HepG2 (cell line): ENCODE data around the gene ARL3. TPM values are rescaled to one million over a fixed set of nuclear protein-coding genes. Genes with fewer than 3 reads are reported as not detected.

ENCODE experiments used
- ATRX ChIP-seq: sonication (generic); formaldehyde crosslinking; IDR thresholded peaks from 2 replicates; pipeline ENCODE4 v1.4.0; 2020; ENCODE audit warnings: missing genetic modification reagents, borderline replicate concordance
- BRD4 ChIP-seq: sonication (generic); formaldehyde crosslinking; IDR thresholded peaks from 2 replicates; pipeline ENCODE4 v1.4.0; 2020; ENCODE audit warnings: missing genetic modification reagents
- FOXK2 ChIP-seq: fragments of 450-650 bp; IDR thresholded peaks from 2 replicates; pipeline ENCODE4 v1.6.1; 2016
- HDAC2 ChIP-seq: sonication (generic); formaldehyde crosslinking; IDR thresholded peaks from 2 replicates; pipeline ENCODE4 v1.4.0; 2020; ENCODE audit warnings: missing genetic modification reagents
- JUNB ChIP-seq: sonication (generic); formaldehyde crosslinking; IDR thresholded peaks from 2 replicates; pipeline ENCODE4 v1.8.0; 2022; ENCODE audit warnings: missing genetic modification reagents, mild to moderate bottlenecking, borderline replicate concordance
- KDM3A ChIP-seq: IDR thresholded peaks from 2 replicates; pipeline ENCODE4 v1.6.1; 2018; ENCODE audit warnings: low read depth, missing compliant biosample characterization
- NFE2 ChIP-seq: sonication (generic); formaldehyde crosslinking; IDR thresholded peaks from 2 replicates; pipeline ENCODE4 v1.4.0; 2020; ENCODE audit warnings: missing genetic modification reagents
- NPAS2 ChIP-seq: sonication (generic); formaldehyde crosslinking; IDR thresholded peaks from 2 replicates; pipeline ENCODE4 v1.8.0; 2022; ENCODE audit warnings: mild to moderate bottlenecking, missing genetic modification reagents, borderline replicate concordance
- POGZ ChIP-seq: sonication (generic); formaldehyde crosslinking; IDR thresholded peaks from 2 replicates; pipeline ENCODE4 v1.4.0; 2020; ENCODE audit warnings: mild to moderate bottlenecking, missing genetic modification reagents
- PRDM15 ChIP-seq: sonication (generic); formaldehyde crosslinking; IDR thresholded peaks from 2 replicates; pipeline ENCODE4 v1.4.0; 2020; ENCODE audit warnings: missing genetic modification reagents
- RBM22 ChIP-seq: fragments of 200-400 bp; formaldehyde crosslinking; optimal IDR thresholded peaks from 2 replicates; pipeline ENCODE3; 2017; ENCODE audit warnings: mild to moderate bottlenecking, low read length, moderate library complexity
- REL ChIP-seq: sonication (generic); formaldehyde crosslinking; conservative IDR thresholded peaks from 2 replicates; pipeline ENCODE4 v1.8.0; 2022; ENCODE audit warnings: mild to moderate bottlenecking, missing genetic modification reagents, moderate library complexity
- SP2 ChIP-seq: sonication (generic); formaldehyde crosslinking; IDR thresholded peaks from 2 replicates; pipeline ENCODE4 v1.5.1; 2020; ENCODE audit warnings: mild to moderate bottlenecking, missing genetic modification reagents
- SRSF9 ChIP-seq: fragments of 200-400 bp; formaldehyde crosslinking; IDR thresholded peaks from 2 replicates; pipeline ENCODE4 v1.6.1; 2018; ENCODE audit warnings: borderline replicate concordance, mild to moderate bottlenecking, low read depth, low read length; ENCODE audit not compliant: insufficient read depth, poor library complexity, severe bottlenecking
- TARDBP ChIP-seq: sonication (generic); formaldehyde crosslinking; IDR thresholded peaks from 2 replicates; pipeline ENCODE4 v1.8.0; 2022; ENCODE audit warnings: mild to moderate bottlenecking, missing genetic modification reagents
- TEAD2 ChIP-seq: sonication (generic); formaldehyde crosslinking; IDR thresholded peaks from 2 replicates; pipeline ENCODE4 v1.9.0; 2021; ENCODE audit warnings: missing genetic modification reagents
- THYN1 ChIP-seq: sonication (generic); formaldehyde crosslinking; IDR thresholded peaks from 2 replicates; pipeline ENCODE4 v1.8.1; 2023; ENCODE audit warnings: low read depth, mild to moderate bottlenecking, moderate library complexity, missing genetic modification reagents, borderline replicate concordance
- TMF1 ChIP-seq: sonication (generic); formaldehyde crosslinking; IDR thresholded peaks from 2 replicates; pipeline ENCODE4 v1.8.1; 2022; ENCODE audit warnings: low read depth, missing genetic modification reagents
- ZBTB43 ChIP-seq: sonication (generic); formaldehyde crosslinking; conservative IDR thresholded peaks from 2 replicates; pipeline ENCODE4 v1.4.0; 2020; ENCODE audit warnings: missing genetic modification reagents
- ZFP36L2 ChIP-seq: sonication (generic); formaldehyde crosslinking; IDR thresholded peaks from 2 replicates; pipeline ENCODE4 v1.4.0; 2020; ENCODE audit warnings: missing genetic modification reagents
- ZMAT3 ChIP-seq: sonication (generic); formaldehyde crosslinking; conservative IDR thresholded peaks from 2 replicates; pipeline ENCODE4 v1.7.0; 2021; ENCODE audit warnings: missing genetic modification reagents
- ZNF180 ChIP-seq: sonication (generic); formaldehyde crosslinking; IDR thresholded peaks from 2 replicates; pipeline ENCODE4 v1.4.0; 2020; ENCODE audit warnings: low read depth, missing genetic modification reagents, borderline replicate concordance
- ZNF296 ChIP-seq: sonication (generic); formaldehyde crosslinking; conservative IDR thresholded peaks from 2 replicates; pipeline ENCODE4 v1.5.0; 2020; ENCODE audit warnings: mild to moderate bottlenecking, missing genetic modification reagents
- ZNF354B ChIP-seq: sonication (generic); formaldehyde crosslinking; IDR thresholded peaks from 2 replicates; pipeline ENCODE4 v1.8.0; 2022; ENCODE audit warnings: mild to moderate bottlenecking, missing genetic modification reagents
- polyA plus RNA-seq, 8 experiments: library from polyadenylated mRNA; depleted of rRNA in 3 of 8; stranded (reverse) in 7 of 8; unstranded in 1 of 8; fragments of >200 nt; fragmentation: Illumina TruSeq in 4 of 8; extraction: Trizol in 4 of 8; gene quantifications; 2 replicates each; pipeline versions ENCODE4 v1.2.1 to v1.2.3, GENCODE V29; 2011 to 2016; ENCODE audit warnings: low read depth in 4 of 8, missing spikeins in 1 of 8, mixed read lengths in 1 of 8; ENCODE audit not compliant: insufficient read depth in 1 of 8
- total RNA-seq, 5 experiments: library from RNA; depleted of rRNA; stranded (reverse); fragments of >200 nt; fragmentation: Illumina TruSeq; extraction: Trizol; gene quantifications; 2 replicates each; pipeline ENCODE4 v1.2.3, GENCODE V29; 2016; ENCODE audit warnings: low read depth in 1 of 5
- TF ChIP-seq, protein P1 (sequence below): sonication (generic); formaldehyde crosslinking; IDR thresholded peaks from 2 replicates; pipeline ENCODE4 v1.5.0; 2020; ENCODE audit warnings: missing genetic modification reagents

ARL3 gene
- total and polyA plus RNA-seq, 2 of the 13 experiments (the other 11 are each of a cell fraction or from before 2014, with no cell fraction given) = 5.2 to 6.6 TPM

DNA sequence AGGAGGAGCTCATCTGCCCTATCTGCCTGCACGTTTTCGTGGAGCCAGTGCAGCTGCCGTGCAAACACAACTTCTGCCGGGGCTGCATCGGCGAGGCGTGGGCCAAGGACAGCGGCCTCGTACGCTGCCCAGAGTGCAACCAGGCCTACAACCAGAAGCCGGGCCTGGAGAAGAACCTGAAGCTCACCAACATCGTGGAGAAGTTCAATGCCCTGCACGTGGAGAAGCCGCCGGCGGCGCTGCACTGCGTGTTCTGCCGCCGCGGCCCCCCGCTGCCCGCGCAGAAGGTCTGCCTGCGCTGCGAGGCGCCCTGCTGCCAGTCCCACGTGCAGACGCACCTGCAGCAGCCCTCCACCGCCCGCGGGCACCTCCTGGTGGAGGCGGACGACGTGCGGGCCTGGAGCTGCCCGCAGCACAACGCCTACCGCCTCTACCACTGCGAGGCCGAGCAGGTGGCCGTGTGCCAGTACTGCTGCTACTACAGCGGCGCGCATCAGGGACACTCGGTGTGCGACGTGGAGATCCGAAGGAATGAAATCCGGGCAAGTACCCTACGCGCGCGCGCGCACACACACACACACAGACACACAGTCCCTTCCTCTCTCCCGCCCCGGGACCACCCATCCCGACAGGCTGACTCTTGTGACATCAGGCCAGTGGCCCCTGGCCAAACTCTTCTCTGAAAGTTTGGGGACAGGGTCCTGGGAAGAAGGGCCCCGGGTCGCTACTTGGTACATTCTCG, 69.4 kb downstream of the ARL3 start (continued):
- TF ChIP-seq, protein P1, sequence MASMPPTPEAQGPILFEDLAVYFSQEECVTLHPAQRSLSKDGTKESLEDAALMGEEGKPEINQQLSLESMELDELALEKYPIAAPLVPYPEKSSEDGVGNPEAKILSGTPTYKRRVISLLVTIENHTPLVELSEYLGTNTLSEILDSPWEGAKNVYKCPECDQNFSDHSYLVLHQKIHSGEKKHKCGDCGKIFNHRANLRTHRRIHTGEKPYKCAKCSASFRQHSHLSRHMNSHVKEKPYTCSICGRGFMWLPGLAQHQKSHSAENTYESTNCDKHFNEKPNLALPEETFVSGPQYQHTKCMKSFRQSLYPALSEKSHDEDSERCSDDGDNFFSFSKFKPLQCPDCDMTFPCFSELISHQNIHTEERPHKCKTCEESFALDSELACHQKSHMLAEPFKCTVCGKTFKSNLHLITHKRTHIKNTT (CRISPR knock-in tag) = 0 out of 2 replicates have a peak, but pooled peaks have one; percentile 20
- TF ChIP-seq ATRX (CRISPR knock-in tag) (no peak), TMF1 (CRISPR knock-in tag) (peak; percentile 96), TEAD2 (CRISPR knock-in tag) (peak; percentile 80; the same call in 1 of the 2 replicates), FOXK2 (no peak), RBM22 (no peak), NPAS2 (CRISPR knock-in tag) (no peak; the same call in 1 of the 2 replicates), ZBTB43 (CRISPR knock-in tag) (peak; percentile 68; the same call in 1 of the 2 replicates), REL (CRISPR knock-in tag) (0 out of 2 replicates have a peak, but pooled peaks have one; percentile 54), BRD4 (CRISPR knock-in tag) (peak; percentile 93), TARDBP (no peak; the same call in 1 of the 2 replicates), NFE2 (CRISPR knock-in tag) (no peak), HDAC2 (CRISPR knock-in tag) (no peak), ZNF296 (CRISPR knock-in tag) (no peak), SRSF9 (no peak), KDM3A (CRISPR knock-in tag) (0 out of 2 replicates have a peak, but pooled peaks have one; percentile 62), POGZ (CRISPR knock-in tag) (peak; percentile 32; the same call in 1 of the 2 replicates), ZMAT3 (CRISPR knock-in tag) (peak; percentile 93; the same call in 1 of the 2 replicates), THYN1 (CRISPR knock-in tag) (no peak), ZNF180 (no peak), ZNF354B (CRISPR knock-in tag) (peak; percentile 91; the same call in 1 of the 2 replicates), PRDM15 (CRISPR knock-in tag) (0 out of 2 replicates have a peak, but pooled peaks have one; percentile 22), JUNB (CRISPR knock-in tag) (peak; percentile 76), ZFP36L2 (no peak), SP2 (CRISPR knock-in tag) (peak; percentile 68)
